ACC112 (cell line): ENCODE data around the gene SHROOM3.

Experiments used
- H2AFZ ChIP-seq: fragments of 200-600 bp; sonication (generic); one replicate; pipeline ENCODE4 v1.6.0; 2017; ENCODE audit warnings: antibody characterized with exemption, low read length; ENCODE audit not compliant: unreplicated experiment
- H3K27ac ChIP-seq: fragments of 200-600 bp; sonication (generic); 2 replicates; pipeline ENCODE4 v1.5.1; 2014; ENCODE audit warnings: low read depth, mild to moderate bottlenecking, antibody characterized with exemption, low read length, moderate library complexity
- H3K27me3 ChIP-seq: fragments of 200-600 bp; sonication (generic); 2 replicates; pipeline ENCODE4 v1.6.1; 2014; ENCODE audit warnings: mild to moderate bottlenecking, antibody characterized with exemption, low read length, moderate library complexity, mixed read lengths; ENCODE audit not compliant: insufficient read depth
- H3K36me3 ChIP-seq: fragments of 200-600 bp; sonication (generic); 2 replicates; pipeline ENCODE4 v1.6.1; 2016; ENCODE audit warnings: mild to moderate bottlenecking, antibody characterized with exemption, low read length, moderate library complexity, mixed read lengths; ENCODE audit not compliant: insufficient read depth
- H3K4me1 ChIP-seq: fragments of 200-600 bp; sonication (generic); one replicate; pipeline ENCODE4 v1.6.1; 2016; ENCODE audit warnings: low read length, mixed read lengths; ENCODE audit not compliant: insufficient read depth, unreplicated experiment, control insufficient read depth
- H3K4me3 ChIP-seq: fragments of 200-600 bp; sonication (generic); 2 replicates; pipeline ENCODE4 v1.5.1; 2014; ENCODE audit warnings: mild to moderate bottlenecking, low read depth, low read length
- H3K79me2 ChIP-seq: fragments of 200-600 bp; sonication (generic); one replicate; pipeline ENCODE4 v1.6.0; 2016; ENCODE audit warnings: low read length; ENCODE audit not compliant: control insufficient read depth, unreplicated experiment, insufficient read depth

The SHROOM3 gene

DNA sequence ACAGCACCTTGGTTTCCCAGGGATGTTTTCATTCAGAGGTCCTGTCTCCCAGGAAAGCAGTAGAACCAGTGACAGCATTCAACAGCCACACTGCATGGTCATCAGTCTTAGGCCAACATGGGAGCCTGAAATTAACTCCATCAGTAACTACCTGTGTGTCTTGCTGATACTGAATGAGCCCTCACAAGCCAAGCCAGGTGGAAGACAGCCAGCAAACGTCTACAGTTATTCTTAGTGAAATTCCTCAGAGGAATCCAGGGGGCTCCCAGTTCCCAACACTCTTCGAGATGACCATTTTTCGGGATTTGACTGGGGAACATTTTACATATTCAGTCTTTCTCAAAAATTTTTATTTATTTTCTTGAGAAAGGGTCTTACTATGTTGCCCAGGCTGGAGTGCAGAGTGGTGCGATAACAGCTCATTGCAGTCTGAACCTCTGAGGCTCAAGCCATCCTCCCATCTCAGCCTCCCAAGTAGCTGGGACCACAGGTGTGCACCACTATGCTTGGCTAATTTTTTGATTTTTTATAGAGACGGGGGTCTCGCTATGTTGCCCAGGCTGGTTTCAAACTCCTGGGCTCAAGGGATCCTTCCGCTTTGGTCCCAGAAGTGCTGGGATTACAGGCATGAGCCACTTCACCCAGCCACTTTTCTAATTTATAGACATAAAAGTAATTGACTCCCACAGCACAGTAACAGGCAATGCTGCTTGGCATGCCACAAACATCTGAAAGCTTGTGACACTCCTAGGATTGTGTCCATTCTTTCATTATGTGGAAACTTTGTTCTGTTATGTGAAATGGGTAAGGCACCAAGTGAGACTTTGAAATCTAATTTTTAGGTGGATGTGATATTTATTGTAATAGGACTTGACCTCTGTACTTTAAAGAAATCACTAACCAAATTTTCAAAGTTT is 346.0 kb downstream of the SHROOM3 start:
- Histone ChIP-seq H3K4me3 (no peak overlapping the region), H3K36me3 (no peaks in the 10 kb centered on the region), H3K27ac (peak overlapping the region; percentile 88)

DNA sequence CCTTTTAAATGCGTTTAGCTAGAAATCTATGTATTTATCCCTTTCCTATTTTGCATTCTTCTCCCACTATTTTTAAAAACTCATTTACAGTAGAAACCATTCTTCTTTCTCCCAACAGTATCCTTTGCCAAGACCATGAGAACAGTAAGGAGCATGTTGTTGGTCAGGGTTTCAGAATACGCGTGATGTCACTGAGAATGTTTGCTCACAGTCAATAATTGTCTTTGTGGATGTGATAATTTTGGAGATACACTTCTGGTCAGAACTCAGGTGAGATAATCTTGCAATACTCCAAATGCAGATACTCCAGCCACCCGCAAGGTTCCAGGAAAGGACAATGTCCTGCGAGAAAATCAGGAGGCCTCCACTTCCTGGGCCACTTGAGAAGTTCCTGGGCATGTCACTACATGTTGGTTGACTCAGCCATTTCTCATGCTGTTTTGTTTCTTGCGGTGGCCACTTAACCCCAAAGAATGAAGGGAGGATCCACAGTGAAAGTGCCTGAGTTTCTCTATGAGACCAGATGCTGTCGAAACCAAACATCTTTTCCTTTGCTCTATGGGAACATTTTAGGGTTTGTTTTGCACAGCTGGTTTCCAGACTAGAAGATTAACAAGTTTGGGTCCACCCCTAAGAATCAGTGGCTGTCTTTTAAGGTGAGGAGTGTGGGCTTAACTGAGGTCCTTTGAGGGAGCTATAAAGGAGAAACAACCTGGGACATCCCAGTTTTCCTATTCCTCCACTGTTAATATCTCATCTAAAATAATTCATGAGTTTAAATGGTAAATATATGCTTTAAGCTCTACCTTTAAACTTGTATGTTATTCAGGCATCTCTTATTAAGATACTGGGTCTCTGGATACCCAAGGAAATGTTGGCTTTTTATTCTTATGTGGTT is 346.9 kb downstream of the SHROOM3 start:
- Histone ChIP-seq H2AFZ (peak overlapping the region; percentile 37), H3K36me3 (no peaks in the 10 kb centered on the region), H3K4me3 (peak overlapping the region; percentile 62), H3K4me1 (peaks cover 38% of the 10 kb centered on the region), H3K27ac (peak overlapping the region; percentile 88), H3K27me3 (no peaks in the 10 kb centered on the region), H3K79me2 (no peaks in the 10 kb centered on the region)

More for the DNA sequence above, 346.0 kb downstream of the SHROOM3 start:
- no peak overlapping the region for H2AFZ ChIP-seq
- H3K79me2 ChIP-seq = no peaks in the 10 kb centered on the region
- no peaks in the 10 kb centered on the region for H3K27me3 ChIP-seq
- peaks cover 38% of the 10 kb centered on the region for H3K4me1 ChIP-seq

DNA sequence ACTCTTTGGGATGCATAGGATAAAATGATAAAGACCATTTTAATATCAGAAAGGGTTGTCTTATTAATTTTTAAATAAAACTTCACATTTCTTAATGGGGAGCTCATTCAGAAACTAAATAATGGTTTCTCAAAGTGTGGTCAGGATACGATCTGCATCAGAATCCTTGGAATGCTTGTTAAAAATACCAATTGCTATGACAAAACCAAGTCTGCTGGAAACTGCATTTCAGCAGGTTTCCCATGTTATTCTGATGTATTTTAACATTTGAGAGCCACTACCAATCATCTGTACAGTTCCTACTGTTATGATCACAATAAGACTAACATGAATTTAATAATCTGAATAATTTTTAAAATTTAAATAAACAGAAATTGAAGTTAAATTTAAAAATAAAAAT is 347.8 kb downstream of the SHROOM3 start:
- H3K27ac ChIP-seq = peak overlapping the region; percentile 88
- H3K4me1 ChIP-seq = peaks cover 38% of the 10 kb centered on the region
- H2AFZ ChIP-seq = peak overlapping the region; percentile 27
- H3K27me3 ChIP-seq = no peaks in the 10 kb centered on the region
- no peaks in the 10 kb centered on the region for H3K79me2 ChIP-seq
- no peaks in the 10 kb centered on the region for H3K36me3 ChIP-seq
- peak overlapping the region; percentile 62 for H3K4me3 ChIP-seq

DNA sequence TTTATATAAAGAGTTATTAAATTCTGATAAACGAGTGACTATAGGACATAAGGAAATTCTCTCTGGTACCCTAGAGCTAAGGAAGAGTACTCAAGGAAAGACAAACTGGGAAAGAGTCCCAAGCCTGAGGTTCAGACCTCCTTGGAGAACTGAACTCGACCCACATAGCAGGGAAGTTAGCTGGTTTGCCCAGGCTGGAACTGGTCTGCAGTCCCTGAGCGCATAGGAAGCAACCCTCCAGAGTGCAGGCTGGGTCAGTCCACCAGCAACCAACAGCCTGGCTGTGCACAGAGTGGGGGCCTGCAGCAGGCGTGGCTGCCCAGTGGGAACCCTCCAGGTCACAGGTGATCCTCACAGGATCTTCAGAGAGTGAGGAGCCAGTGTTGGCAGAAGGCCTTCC is 348.8 kb downstream of the SHROOM3 start:
- Histone ChIP-seq H3K27ac (peak overlapping the region; percentile 88), H3K4me1 (peaks cover 38% of the 10 kb centered on the region)

DNA sequence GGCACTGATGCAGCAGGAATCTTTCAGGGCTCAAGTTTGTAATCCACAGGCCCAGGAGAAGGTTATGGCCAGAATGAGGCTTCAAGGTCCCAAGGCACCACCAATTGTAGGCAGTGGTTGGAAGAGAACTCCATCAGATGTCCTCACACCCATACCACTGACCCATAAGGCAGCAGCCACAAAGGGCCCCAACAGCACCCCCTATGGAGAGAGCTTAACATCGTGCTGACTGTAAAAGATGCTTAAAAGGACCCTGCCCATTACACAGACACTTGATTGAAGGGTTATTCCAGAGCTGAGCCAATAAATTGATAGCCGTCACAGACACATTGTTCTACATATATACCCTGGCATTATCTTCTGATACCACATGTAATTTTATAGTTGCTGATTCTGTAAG is 349.2 kb downstream of the SHROOM3 start:
- no peak overlapping the region for H2AFZ ChIP-seq
- no peaks in the 10 kb centered on the region for H3K36me3 ChIP-seq
- H3K4me1 ChIP-seq = peaks cover 38% of the 10 kb centered on the region
- H3K27ac ChIP-seq = no peak overlapping the region
- no peak overlapping the region for H3K4me3 ChIP-seq
- H3K27me3 ChIP-seq = no peaks in the 10 kb centered on the region
- no peaks in the 10 kb centered on the region for H3K79me2 ChIP-seq

More for the DNA sequence above, 348.8 kb downstream of the SHROOM3 start:
- H3K27me3 ChIP-seq = no peaks in the 10 kb centered on the region
- no peaks in the 10 kb centered on the region for H3K36me3 ChIP-seq
- peak overlapping the region; percentile 80 for H2AFZ ChIP-seq
- no peaks in the 10 kb centered on the region for H3K79me2 ChIP-seq
- H3K4me3 ChIP-seq = no peak overlapping the region

DNA sequence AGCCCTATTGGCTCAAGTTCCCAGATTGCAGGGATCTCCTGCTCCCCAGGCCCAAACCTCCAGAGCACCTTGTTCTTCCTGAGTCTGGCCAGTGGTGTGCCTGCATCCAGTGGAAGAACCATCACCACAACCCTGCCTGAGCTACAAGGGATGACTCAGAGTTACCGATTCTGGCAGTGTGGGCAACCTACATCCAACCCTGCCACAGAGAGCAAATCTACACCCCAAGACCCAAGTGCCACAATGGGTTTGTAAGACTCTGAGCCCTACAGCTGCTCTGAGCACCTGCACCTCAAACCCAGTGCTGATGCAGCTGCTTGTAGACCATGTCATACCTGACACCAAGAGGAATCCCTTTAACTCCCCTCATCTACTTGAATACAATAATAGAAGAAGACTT is 352.9 kb downstream of the SHROOM3 start:
- no peaks in the 10 kb centered on the region for H3K27me3 ChIP-seq
- no peak overlapping the region for H3K27ac ChIP-seq
- peaks cover 11% of the 10 kb centered on the region for H3K4me1 ChIP-seq
- H3K4me3 ChIP-seq = no peak overlapping the region
- no peaks in the 10 kb centered on the region for H3K36me3 ChIP-seq
- no peak overlapping the region for H2AFZ ChIP-seq
- H3K79me2 ChIP-seq = no peaks in the 10 kb centered on the region

DNA sequence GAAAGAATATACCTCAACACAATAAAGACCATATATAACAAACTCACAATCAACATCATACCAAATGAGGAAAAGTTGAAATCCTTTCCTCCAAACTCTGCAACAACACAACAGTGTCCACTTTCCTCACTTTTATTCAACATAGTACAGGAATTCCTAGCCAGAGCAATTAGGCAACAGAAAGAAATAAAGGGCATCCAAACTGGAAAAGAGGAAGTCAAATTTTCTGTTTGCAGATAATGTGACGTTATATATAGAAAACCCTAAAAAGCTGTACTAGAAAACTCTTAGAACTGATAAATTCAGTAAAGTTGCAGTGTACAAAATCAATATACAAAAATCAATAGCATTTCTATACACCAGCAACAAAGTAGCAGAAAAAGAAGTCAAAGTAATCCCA is 355.3 kb downstream of the SHROOM3 start:
- no peaks in the 10 kb centered on the region for H3K79me2 ChIP-seq
- no peaks in the 10 kb centered on the region for H3K4me1 ChIP-seq
- no peak overlapping the region for H2AFZ ChIP-seq
- no peak overlapping the region for H3K4me3 ChIP-seq
- H3K27ac ChIP-seq = no peak overlapping the region
- no peaks in the 10 kb centered on the region for H3K27me3 ChIP-seq
- no peaks in the 10 kb centered on the region for H3K36me3 ChIP-seq

DNA sequence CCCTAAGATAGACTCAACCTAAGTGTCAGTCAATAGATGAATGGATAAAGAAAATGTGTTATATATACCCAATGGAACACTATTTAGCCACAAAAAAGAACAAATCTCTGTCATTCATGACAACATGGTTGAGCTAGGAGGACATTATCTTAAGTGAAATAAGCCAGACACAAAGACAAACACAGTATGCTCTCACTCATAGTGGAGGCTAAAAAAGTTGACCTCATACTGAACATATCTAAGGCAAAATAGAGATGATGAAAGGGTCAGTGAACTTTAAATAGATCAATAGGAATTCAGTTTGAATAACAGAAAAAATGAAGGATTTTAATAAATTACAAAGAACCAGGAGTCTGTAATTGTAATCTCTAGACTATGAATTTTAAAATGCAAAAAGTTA is 356.4 kb downstream of the SHROOM3 start:
- no peak overlapping the region for H3K27ac ChIP-seq
- H3K36me3 ChIP-seq = no peaks in the 10 kb centered on the region
- no peak overlapping the region for H3K4me3 ChIP-seq
- H2AFZ ChIP-seq = no peak overlapping the region
- H3K4me1 ChIP-seq = no peaks in the 10 kb centered on the region
- H3K27me3 ChIP-seq = no peaks in the 10 kb centered on the region
- H3K79me2 ChIP-seq = no peaks in the 10 kb centered on the region

DNA sequence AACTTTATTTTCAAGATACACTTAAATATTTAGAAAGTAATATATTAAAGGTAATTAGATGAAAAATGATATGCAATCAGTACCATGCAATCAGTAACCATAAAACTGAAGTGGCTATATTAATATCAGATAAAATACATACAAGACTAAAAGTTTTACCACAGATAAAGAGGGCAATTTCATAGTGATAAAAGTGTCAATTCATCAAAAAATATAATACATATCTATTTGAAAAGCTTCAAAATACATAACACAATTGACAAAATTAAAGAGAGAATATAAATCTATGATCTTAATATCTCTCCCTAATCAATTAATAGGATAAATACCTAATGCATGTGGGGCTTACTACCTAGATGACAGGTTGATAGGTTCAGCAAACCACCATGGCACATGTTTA is 357.4 kb downstream of the SHROOM3 start:
- Histone ChIP-seq H3K79me2 (no peaks in the 10 kb centered on the region), H3K4me1 (no peaks in the 10 kb centered on the region), H3K27me3 (no peaks in the 10 kb centered on the region), H3K36me3 (no peaks in the 10 kb centered on the region), H2AFZ (no peak overlapping the region), H3K4me3 (no peak overlapping the region), H3K27ac (no peak overlapping the region)

DNA sequence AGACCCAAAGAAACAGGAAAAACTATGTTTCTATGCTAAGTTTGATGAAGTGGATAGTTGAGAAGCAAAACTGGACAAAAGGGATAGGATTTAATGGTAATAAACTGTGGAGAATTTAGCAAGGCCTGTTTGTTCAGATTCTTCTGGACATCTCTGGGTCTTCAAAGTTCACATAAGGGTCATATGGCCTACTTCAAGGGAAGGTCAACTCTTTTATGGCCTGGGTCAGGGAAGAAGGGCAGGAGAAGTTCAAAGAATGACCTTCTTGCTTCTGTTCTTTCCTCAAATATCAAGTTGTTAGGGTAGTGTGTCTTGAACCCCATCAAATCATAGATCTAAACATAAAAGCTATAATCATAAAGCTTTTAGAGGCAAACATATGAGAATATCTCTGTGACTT is 360.2 kb downstream of the SHROOM3 start:
- H2AFZ ChIP-seq = no peak overlapping the region
- H3K36me3 ChIP-seq = no peaks in the 10 kb centered on the region
- no peaks in the 10 kb centered on the region for H3K27me3 ChIP-seq
- no peaks in the 10 kb centered on the region for H3K4me1 ChIP-seq
- no peak overlapping the region for H3K27ac ChIP-seq
- H3K79me2 ChIP-seq = no peaks in the 10 kb centered on the region
- H3K4me3 ChIP-seq = no peak overlapping the region
